ENCODE measurements around the gene TCF12.

Gene TCF12

GRCh38 chr15:56918046-56918938 lies at the start of gene TCF12:
TSS of gene TCF12 (plus strand) at chr15:56918644. CDS start at chr15:56919914, 1,270 bp downstream.
- DNase-seq, result peak; percentile 48

GRCh38 chr15:56869573-56869972 lies 48.9 kb upstream of the TCF12 start:
- DNase-seq, result no peak

- no peak for DNase-seq
These were observed 47.3 kb upstream of the TCF12 start for GRCh38 chr15:56871185-56871584.

- DNase-seq, result no peak
These were observed 46.6 kb upstream of the TCF12 start for GRCh38 chr15:56871867-56872266.

- DNase-seq, result no peak
These were observed 41.0 kb upstream of the TCF12 start for GRCh38 chr15:56877255-56877970.

GRCh38 chr15:56879502-56879901 lies 38.9 kb upstream of the TCF12 start:
- DNase-seq, result no peak

GRCh38 chr15:56883088-56883487 lies 35.4 kb upstream of the TCF12 start:
- DNase-seq, result no peak

GRCh38 chr15:56886363-56886931 lies 32.0 kb upstream of the TCF12 start:
- no peak for DNase-seq

- peak; percentile 71 for DNase-seq
These were observed 31.3 kb upstream of the TCF12 start for GRCh38 chr15:56886932-56887781.

GRCh38 chr15:56887782-56888438 lies 30.5 kb upstream of the TCF12 start:
- DNase-seq, result no peak

GRCh38 chr15:56890038-56890437 lies 28.4 kb upstream of the TCF12 start:
- no peak for DNase-seq

- DNase-seq, result no peak
These were observed 26.5 kb upstream of the TCF12 start for GRCh38 chr15:56891852-56892440.

GRCh38 chr15:56892659-56893363 lies 25.6 kb upstream of the TCF12 start:
- no peak for DNase-seq

GRCh38 chr15:56893364-56893678 lies 25.1 kb upstream of the TCF12 start:
- DNase-seq, result no peak

- DNase-seq, result no peak
These were observed 23.8 kb upstream of the TCF12 start for GRCh38 chr15:56894601-56895000.

GRCh38 chr15:56901931-56902330 lies 16.5 kb upstream of the TCF12 start:
- no peak for DNase-seq

- no peak for DNase-seq
These were observed 11.7 kb upstream of the TCF12 start for GRCh38 chr15:56906766-56907165.

- DNase-seq, result no peak
These were observed 7.6 kb upstream of the TCF12 start for GRCh38 chr15:56910801-56911200.

- no peak for DNase-seq
These were observed 5.2 kb upstream of the TCF12 start for GRCh38 chr15:56913241-56913640.

- DNase-seq, result no peak
These were observed 4.8 kb upstream of the TCF12 start for GRCh38 chr15:56913670-56914069.

- no peak for DNase-seq
These were observed 2.6 kb upstream of the TCF12 start for GRCh38 chr15:56915888-56916287.

Measured in DMS 273 treated with DMSO at 0.1 percent for 48 hours (cell line).